ENCODE results near the gene ADGRV1.

The ADGRV1 gene

GRCh38 chr5:90849939-90850338 lies 291.3 kb downstream of the ADGRV1 start:
- H3K4me3 ChIP-seq (ENCODE audit: low read depth, low read length) = no peak overlapping the region
- TF ChIP-seq CTCF (conservative IDR thresholded peaks at IDR 0.05; ENCODE audit: low read depth, low read length) = no peak
- no peak for DNase-seq (ENCODE audit: low read depth)

GRCh38 chr5:90852531-90852930 lies 293.9 kb downstream of the ADGRV1 start:
- TF ChIP-seq CTCF (conservative IDR thresholded peaks at IDR 0.05; ENCODE audit: low read depth, low read length) = no peak
- DNase-seq (ENCODE audit: low read depth) = no peak
- no peak overlapping the region for H3K4me3 ChIP-seq (ENCODE audit: low read depth, low read length)

GRCh38 chr5:90853750-90854149 lies 295.2 kb downstream of the ADGRV1 start:
- H3K4me3 ChIP-seq (ENCODE audit: low read depth, low read length) = no peak overlapping the region
- TF ChIP-seq CTCF (conservative IDR thresholded peaks at IDR 0.05; ENCODE audit: low read depth, low read length) = no peak
- no peak for DNase-seq (ENCODE audit: low read depth)

GRCh38 chr5:90854169-90854568 lies 295.6 kb downstream of the ADGRV1 start:
- H3K4me3 ChIP-seq (ENCODE audit: low read depth, low read length) = no peak overlapping the region
- DNase-seq (ENCODE audit: low read depth) = no peak
- no peak for TF ChIP-seq CTCF (conservative IDR thresholded peaks at IDR 0.05; ENCODE audit: low read depth, low read length)

GRCh38 chr5:90855296-90856010 lies 296.9 kb downstream of the ADGRV1 start:
- DNase-seq (ENCODE audit: low read depth) = peak; percentile 22
- H3K4me3 ChIP-seq (ENCODE audit: low read depth, low read length) = no peak overlapping the region
- no peak for TF ChIP-seq CTCF (conservative IDR thresholded peaks at IDR 0.05; ENCODE audit: low read depth, low read length)

- peak; percentile 23 for TF ChIP-seq CTCF (conservative IDR thresholded peaks at IDR 0.05; ENCODE audit: low read depth, low read length)
- H3K4me3 ChIP-seq (ENCODE audit: low read depth, low read length) = no peak overlapping the region
- peak; percentile 23 for DNase-seq (ENCODE audit: low read depth)
These were observed 303.4 kb downstream of the ADGRV1 start for GRCh38 chr5:90861843-90862586.

Data from choroid plexus epithelial cell (primary cell).